ENCODE results near the gene STRADA. TPM values are rescaled to one million over a fixed set of nuclear protein-coding genes. Genes with fewer than 3 reads are reported as not detected.
A peak's percentile ranks its signal among the peaks of the same experiment; 100 is the strongest.

STRADA gene
- total RNA-seq, 2 donors from 2014 or later, result 71.7 to 77.7 TPM

DNA sequence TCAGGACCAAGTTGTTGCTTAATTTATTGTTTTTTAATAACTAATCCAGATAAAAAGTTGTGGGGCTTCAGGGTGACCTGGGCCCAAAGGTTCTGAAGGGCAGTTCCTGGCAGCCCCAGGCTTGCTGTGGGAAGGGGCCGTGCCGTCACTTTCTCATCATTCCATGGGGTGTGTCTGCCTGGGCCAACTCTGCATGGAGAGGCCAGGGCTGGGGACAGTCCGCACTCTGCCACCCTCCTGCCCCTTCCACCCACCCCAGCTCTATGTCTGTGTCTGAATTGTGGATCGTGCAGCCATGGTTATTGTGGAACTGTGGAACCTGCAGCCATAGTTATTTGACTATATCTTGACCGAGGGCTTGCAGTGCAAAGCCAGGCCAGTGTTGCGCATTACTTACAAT is 45.7 kb downstream of the STRADA start:
- no peak for DNase-seq
- Mint-ChIP-seq H3K27ac (peak overlapping the region; percentile 87), H3K4me3 (peak overlapping the region; percentile 89 to 97), H3K27me3 (ENCODE audit: low read depth) (no peaks in the 10 kb centered on the region), H3K36me3 (ENCODE audit: insufficient read depth in 2 of 2) (peaks cover 3 to 5% of the 10 kb centered on the region in 2 donors), H3K9me3 (no peaks in the 10 kb centered on the region), H3K4me1 (ENCODE audit: low read depth) (peaks cover 46% of the 10 kb centered on the region)
- ATAC-seq (replicated peaks in 1 of 2), result no peak

DNA sequence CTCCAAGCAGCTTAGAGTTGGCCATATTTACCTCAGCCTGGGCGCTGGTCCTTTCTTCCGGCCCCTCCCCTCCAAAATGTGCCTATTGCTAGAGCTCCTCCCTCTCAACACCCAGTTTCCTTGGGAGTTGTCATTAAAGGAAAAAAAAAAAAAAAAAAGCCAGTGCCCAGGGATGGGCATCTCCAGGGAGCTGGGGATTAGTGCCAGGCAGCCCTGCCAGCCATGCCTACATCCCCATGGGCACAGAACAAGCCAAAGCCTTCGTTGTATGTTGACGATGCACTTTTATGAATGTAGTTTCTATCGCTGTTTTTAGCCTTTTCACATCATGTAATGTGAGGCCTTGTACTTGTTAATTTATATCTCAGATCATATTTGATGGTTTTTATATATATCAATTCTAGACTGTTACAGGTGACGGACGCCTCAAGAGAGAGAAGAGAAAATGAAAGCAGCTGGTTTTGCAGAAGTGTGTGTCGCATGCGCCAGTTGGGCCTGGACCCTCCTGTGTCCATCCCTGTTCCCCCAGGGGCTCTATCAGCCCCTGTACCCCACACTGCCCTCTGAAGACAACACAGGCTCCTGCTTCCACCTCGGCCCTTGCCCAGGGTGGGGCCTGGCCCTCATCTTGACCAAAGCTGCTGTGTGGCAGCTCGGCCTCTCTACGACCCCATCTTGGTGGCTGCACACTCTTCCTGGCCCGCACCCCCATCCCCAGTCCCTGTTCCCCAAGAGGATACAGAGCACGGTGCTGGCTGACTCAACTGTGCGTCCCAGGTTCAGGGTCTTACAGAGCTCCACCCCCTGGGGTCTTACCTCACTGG is 46.4 kb downstream of the STRADA start:
- peaks cover 3 to 5% of the 10 kb centered on the region in 2 donors for H3K36me3 Mint-ChIP-seq (ENCODE audit: insufficient read depth in 2 of 2)
- no peaks in the 10 kb centered on the region for H3K27me3 Mint-ChIP-seq (ENCODE audit: low read depth)
- H3K27ac Mint-ChIP-seq, result peak overlapping the region; percentile 85
- peak overlapping the region; percentile 43 to 46 for H3K4me3 Mint-ChIP-seq
- H3K4me1 Mint-ChIP-seq (ENCODE audit: low read depth), result peaks cover 46% of the 10 kb centered on the region
- ATAC-seq (replicated peaks in 1 of 2), result no peak
- no peaks in the 10 kb centered on the region for H3K9me3 Mint-ChIP-seq
- no peak for DNase-seq

DNA sequence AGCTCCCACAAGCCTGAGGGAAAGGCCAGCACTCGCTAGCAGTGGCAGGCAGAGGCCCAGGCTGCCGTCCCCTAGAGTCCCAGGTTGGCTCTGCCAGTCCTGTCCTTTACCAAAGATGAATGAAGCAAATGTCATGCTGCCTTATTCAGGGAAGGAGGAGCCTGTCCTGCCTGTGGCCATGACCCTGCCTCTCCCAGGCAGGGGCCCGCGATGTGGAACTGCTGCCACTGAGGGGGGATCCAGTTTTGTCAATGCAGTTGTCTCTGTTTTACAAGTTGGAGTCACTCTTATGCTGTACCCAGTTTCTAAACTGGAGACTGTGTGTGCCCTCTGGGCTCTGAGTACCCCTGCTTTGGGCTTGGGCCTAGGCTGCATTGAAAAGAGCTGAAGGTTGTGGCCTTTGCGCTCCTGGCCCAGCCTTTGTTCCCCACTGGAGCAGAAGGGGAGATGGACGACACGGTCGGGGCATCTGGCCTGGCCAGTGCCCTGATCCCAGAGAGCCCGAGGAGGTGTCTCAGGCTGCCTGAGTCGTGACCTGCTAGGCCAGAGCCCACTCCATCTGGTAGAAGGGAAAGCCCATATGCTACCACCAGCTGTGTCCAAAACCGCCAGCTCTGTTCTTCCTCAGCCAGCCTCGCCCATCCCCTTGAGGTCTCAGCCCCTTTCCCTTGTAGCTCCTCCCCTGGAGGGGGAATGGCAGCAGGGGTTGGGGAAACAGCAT is 47.2 kb downstream of the STRADA start:
- Mint-ChIP-seq H3K9me3 (no peaks in the 10 kb centered on the region), H3K4me3 (no peak overlapping the region), H3K27ac (peak overlapping the region; percentile 85), H3K4me1 (ENCODE audit: low read depth) (peaks cover 46% of the 10 kb centered on the region), H3K36me3 (ENCODE audit: insufficient read depth in 2 of 2) (peaks cover 3 to 6% of the 10 kb centered on the region in 2 donors), H3K27me3 (ENCODE audit: low read depth) (no peaks in the 10 kb centered on the region)
- DNase-seq (no peak), ATAC-seq (replicated peaks in 1 of 2) (no peak)

DNA sequence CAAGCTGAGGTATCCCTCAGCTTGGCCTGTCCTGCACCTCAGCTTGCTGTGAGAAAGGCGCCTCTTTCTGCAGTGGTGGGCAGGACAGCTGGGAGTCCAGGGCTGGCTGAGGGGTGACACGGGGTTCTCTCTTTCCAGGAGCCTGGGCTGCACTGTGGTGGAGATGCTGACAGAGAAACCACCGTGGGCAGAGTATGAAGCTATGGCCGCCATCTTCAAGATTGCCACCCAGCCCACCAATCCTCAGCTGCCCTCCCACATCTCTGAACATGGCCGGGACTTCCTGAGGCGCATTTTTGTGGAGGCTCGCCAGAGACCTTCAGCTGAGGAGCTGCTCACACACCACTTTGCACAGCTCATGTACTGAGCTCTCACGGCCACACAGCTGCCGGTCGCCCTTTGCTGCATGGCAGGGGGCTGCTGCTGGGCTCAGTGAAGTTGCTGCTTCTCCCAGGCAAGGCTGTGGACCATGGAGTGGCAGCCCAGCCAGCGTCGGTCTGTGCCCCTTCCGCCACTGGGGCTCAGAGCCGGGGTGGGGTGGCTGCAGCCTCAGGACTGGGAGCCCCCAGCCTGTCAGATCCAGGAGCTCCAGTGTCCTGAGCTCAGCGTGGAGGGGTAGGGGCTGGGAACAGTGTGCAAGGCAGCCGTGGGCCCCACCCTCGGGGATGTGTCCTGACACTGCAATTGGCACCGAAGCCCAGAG is 48.0 kb downstream of the STRADA start:
- no peak overlapping the region for H3K4me3 Mint-ChIP-seq
- ATAC-seq (replicated peaks in 1 of 2), result no peak
- DNase-seq, result no peak
- peaks cover 50% of the 10 kb centered on the region for H3K4me1 Mint-ChIP-seq (ENCODE audit: low read depth)
- H3K27me3 Mint-ChIP-seq (ENCODE audit: low read depth), result no peaks in the 10 kb centered on the region
- H3K9me3 Mint-ChIP-seq, result no peaks in the 10 kb centered on the region
- H3K27ac Mint-ChIP-seq, result no peak overlapping the region
- H3K36me3 Mint-ChIP-seq (ENCODE audit: insufficient read depth in 2 of 2), result peaks cover 3 to 8% of the 10 kb centered on the region in 2 donors

DNA sequence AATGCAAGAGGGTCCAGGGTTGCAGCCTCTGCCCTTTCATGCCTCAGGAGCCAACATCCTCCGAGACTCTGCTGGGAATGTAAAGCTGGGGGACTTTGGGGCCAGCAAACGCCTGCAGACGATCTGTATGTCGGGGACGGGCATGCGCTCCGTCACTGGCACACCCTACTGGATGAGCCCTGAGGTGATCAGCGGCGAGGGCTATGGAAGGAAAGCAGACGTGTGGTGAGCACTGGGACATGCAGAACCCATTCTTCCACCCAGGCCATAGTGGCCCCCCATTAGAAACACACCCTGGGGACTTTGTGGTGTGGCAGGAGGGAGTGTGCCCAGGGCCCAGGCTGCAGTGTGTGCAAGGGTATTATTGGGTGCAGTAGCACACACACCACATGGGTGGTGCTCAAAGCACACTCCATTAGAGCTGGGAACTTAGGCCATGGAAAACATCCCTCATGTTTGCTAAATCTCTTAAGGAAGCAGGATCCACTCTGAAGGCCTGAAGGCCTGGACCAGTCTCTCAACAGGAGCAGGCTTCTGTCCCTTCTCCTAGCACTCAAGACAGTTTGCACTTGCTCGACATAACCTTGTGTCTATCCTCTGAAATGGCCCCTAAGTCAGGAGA is 49.3 kb downstream of the STRADA start:
- Mint-ChIP-seq H3K36me3 (ENCODE audit: insufficient read depth in 2 of 2) (peaks cover 0 to 5% of the 10 kb centered on the region in 2 donors), H3K4me3 (no peak overlapping the region), H3K4me1 (ENCODE audit: low read depth) (peaks cover 46% of the 10 kb centered on the region), H3K27ac (no peak overlapping the region), H3K9me3 (no peaks in the 10 kb centered on the region), H3K27me3 (ENCODE audit: low read depth) (no peaks in the 10 kb centered on the region)
- no peak for ATAC-seq (replicated peaks in 1 of 2)
- DNase-seq, result no peak

DNA sequence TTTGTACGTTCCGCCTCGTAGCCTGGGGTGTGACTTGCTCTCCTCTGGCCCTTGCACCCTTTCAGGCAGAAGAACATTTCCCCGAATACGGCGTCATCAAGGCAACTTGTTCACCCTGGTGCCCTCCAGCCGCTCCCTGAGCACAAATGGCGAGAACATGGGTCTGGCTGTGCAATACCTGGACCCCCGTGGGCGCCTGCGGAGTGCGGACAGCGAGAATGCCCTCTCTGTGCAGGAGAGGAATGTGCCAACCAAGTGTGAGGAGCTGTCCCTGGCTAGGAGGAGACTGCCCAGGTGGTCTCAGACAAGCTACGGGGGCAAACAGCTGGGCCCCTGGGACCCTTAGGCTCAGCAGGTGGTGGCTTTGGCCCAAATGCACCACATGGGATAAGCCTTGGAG is 52.1 kb downstream of the STRADA start:
- ATAC-seq (replicated peaks in 1 of 2), result no peak
- Mint-ChIP-seq H3K27me3 (ENCODE audit: low read depth) (no peaks in the 10 kb centered on the region), H3K9me3 (no peaks in the 10 kb centered on the region), H3K4me1 (ENCODE audit: low read depth) (peaks cover 29% of the 10 kb centered on the region), H3K4me3 (no peak overlapping the region), H3K27ac (no peak overlapping the region), H3K36me3 (ENCODE audit: insufficient read depth in 2 of 2) (peaks cover 0 to 5% of the 10 kb centered on the region in 2 donors)
- DNase-seq, result no peak

DNA sequence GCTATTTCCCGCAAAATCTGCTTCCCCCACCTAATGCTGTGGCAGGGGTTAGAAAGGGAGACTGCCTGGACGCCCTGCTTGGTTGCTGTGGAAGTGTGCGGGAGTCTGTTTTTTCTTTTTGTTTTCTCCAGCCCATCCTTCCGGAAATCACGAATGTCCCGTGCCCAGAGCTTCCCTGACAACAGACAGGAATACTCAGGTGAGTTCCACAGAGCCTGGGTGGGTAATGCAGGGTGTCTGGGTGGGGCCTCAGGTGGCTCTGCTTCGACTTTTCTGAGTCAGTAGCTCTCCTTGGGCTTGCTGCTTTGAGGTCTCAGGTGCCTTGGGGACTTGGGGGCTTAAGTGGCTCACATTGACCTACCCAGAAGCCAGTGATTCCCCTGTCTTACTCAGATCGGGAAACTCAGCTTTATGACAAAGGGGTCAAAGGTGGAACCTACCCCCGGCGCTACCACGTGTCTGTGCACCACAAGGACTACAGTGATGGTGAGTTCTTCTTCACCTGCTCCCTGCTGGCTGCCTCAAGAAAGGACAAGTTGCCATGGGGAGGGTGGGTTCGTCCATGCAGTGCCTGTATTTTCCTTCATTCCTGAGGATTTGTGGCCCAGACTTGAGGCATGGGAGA is 53.1 kb downstream of the STRADA start:
- H3K27ac Mint-ChIP-seq, result no peak overlapping the region
- ATAC-seq (replicated peaks in 1 of 2) (peak; percentile 56 to 58), DNase-seq (peak; percentile 39 to 43)
- H3K4me3 Mint-ChIP-seq, result no peak overlapping the region
- H3K27me3 Mint-ChIP-seq (ENCODE audit: low read depth), result no peaks in the 10 kb centered on the region
- H3K36me3 Mint-ChIP-seq (ENCODE audit: insufficient read depth in 2 of 2), result peaks cover 0 to 5% of the 10 kb centered on the region in 2 donors
- H3K4me1 Mint-ChIP-seq (ENCODE audit: low read depth), result peaks cover 21% of the 10 kb centered on the region
- no peaks in the 10 kb centered on the region for H3K9me3 Mint-ChIP-seq

DNA sequence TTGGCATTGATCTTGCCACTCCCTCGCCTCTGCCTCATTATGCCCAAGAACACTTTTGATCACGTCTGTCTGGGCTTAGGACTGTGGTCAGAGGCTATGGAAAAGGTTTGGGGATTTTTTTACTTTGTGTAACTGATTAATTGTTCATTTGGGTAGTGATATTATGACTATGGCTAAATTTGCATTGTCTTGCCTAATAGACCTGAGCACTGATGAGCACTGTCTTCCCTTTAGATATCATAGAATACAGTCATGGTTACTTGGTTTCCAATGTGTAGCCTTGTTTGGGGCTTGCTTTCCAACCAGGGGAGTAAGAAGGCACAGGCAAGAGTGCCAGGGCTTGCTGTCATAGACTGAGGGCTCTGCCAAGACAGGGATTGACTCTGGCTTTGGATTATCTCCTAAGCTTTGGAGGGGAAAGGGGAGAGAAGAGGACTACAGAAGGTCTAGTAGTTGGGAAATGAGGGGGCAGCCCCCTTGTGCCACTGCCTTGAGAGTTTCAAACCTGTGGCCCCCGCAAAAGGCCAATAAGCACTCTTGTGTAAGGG is 55.4 kb downstream of the STRADA start:
- no peaks in the 10 kb centered on the region for H3K9me3 Mint-ChIP-seq
- H3K27me3 Mint-ChIP-seq (ENCODE audit: low read depth), result no peaks in the 10 kb centered on the region
- H3K27ac Mint-ChIP-seq, result peak overlapping the region; percentile 82

DNA sequence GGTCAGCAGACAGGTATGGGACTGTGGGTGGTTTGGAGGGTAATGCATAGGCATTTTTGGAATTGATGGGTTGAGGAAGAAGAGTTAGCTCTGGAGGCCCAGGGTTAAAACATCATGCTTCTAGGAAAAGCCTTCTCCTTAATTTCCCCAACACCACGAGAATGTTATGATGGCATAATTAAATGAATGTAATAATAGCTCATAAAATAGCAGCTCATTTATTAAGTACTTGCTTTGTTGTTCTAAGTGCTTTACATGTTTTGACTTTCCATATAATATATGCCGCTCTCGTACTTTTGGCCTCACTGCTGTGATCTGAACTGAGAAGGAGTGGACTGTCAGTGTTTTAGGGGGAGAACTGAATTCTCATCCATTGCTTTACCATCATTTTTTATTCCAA is 56.0 kb downstream of the STRADA start:
- Mint-ChIP-seq H3K27ac (peak overlapping the region; percentile 82), H3K27me3 (ENCODE audit: low read depth) (no peaks in the 10 kb centered on the region), H3K4me3 (no peak overlapping the region), H3K36me3 (ENCODE audit: insufficient read depth in 2 of 2) (peaks cover 3 to 5% of the 10 kb centered on the region in 2 donors), H3K4me1 (ENCODE audit: low read depth) (peaks cover 21% of the 10 kb centered on the region), H3K9me3 (no peaks in the 10 kb centered on the region)
- DNase-seq, result no peak
- ATAC-seq (replicated peaks in 1 of 2), result no peak

More for the DNA sequence above, 55.4 kb downstream of the STRADA start:
- peaks cover 3 to 5% of the 10 kb centered on the region in 2 donors for H3K36me3 Mint-ChIP-seq (ENCODE audit: insufficient read depth in 2 of 2)
- peaks cover 21% of the 10 kb centered on the region for H3K4me1 Mint-ChIP-seq (ENCODE audit: low read depth)
- peak overlapping the region; percentile 16 to 18 for H3K4me3 Mint-ChIP-seq
- no peak for DNase-seq
- peak; percentile 63 to 76 for ATAC-seq (replicated peaks in 1 of 2)

DNA sequence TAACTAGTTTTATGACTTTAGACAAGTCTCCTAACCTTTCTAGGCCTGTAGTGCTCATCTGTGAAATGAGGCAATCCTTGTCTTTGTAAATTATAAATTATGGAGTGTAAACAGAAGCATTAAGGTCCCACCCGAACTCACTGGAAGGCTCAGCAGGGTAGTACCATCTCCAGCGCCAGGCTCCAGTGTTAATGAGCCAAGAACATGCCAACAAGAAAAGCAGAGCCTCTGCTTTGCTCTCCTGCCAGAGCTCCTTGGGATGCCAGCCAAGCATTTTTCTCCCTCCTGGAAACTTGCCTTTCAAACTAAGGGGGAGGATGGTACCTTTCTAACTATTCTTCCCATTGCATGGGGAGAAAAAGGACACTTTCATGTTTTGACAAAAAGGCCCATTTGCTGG is 56.6 kb downstream of the STRADA start:
- Mint-ChIP-seq H3K27ac (no peak overlapping the region), H3K36me3 (ENCODE audit: insufficient read depth in 2 of 2) (peaks cover 3 to 5% of the 10 kb centered on the region in 2 donors)
- no peak for ATAC-seq (replicated peaks in 1 of 2)

DNA sequence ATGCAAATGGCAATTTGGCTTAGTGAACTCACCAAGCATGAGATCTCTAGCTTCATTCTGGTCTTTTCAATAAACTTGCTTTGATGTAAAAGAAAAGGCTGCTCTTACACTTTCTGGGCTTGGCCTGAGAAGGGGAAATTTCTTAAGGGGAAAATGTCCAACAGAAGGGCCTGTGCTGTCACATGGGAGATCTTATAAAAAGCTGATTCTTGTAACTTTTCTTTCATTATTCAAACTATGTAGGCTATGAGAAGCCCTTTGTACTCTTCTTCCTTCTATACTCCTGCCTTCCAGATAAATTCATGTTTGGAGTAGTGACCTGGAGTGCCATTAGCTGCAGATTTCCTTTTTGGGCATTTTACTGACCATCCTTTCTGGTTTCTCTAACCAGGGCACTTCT is 58.6 kb downstream of the STRADA start:
- Mint-ChIP-seq H3K4me1 (ENCODE audit: low read depth) (peaks cover 13% of the 10 kb centered on the region), H3K27me3 (ENCODE audit: low read depth) (no peaks in the 10 kb centered on the region), H3K27ac (no peak overlapping the region), H3K36me3 (ENCODE audit: insufficient read depth in 2 of 2) (peaks cover under 1 to 3% of the 10 kb centered on the region in 2 donors), H3K4me3 (no peak overlapping the region), H3K9me3 (no peaks in the 10 kb centered on the region)
- ATAC-seq (replicated peaks in 1 of 2) (no peak), DNase-seq (no peak)

More for the DNA sequence above, 56.6 kb downstream of the STRADA start:
- H3K4me1 Mint-ChIP-seq (ENCODE audit: low read depth), result peaks cover 21% of the 10 kb centered on the region
- H3K9me3 Mint-ChIP-seq, result no peaks in the 10 kb centered on the region
- no peak overlapping the region for H3K4me3 Mint-ChIP-seq
- no peak for DNase-seq
- H3K27me3 Mint-ChIP-seq (ENCODE audit: low read depth), result no peaks in the 10 kb centered on the region

DNA sequence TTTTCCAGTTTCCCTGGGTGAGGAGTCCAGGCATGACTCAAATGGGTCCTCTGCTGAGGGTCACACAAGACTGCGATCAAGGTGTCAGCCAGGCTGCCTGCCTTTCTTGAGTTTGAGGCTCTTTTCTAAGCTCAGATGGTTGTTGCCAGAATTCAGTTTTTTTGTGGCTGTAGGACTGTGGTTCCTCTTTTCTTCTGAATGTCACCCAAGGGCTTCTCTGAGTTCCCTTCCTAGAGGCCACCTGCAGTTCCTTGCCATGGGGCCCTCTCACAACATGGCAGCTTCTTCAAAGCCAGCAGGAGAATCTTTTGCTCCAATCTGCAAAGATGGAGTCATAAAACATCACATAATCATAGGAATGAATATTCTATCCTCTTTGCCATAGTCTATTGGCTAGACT is 59.2 kb downstream of the STRADA start:
- Mint-ChIP-seq H3K27ac (no peak overlapping the region), H3K36me3 (ENCODE audit: insufficient read depth in 2 of 2) (peaks cover 0 to 3% of the 10 kb centered on the region in 2 donors), H3K27me3 (ENCODE audit: low read depth) (no peaks in the 10 kb centered on the region), H3K9me3 (no peaks in the 10 kb centered on the region), H3K4me1 (ENCODE audit: low read depth) (peaks cover 11% of the 10 kb centered on the region), H3K4me3 (no peak overlapping the region)
- ATAC-seq (replicated peaks in 1 of 2) (no peak), DNase-seq (no peak)

All from activated T-cell treated with anti-CD3 and anti-CD28 coated beads, Interleukin-2, amount 50 U/mL, for 72 hours (primary cell).